Stimulated activated CD8-positive, alpha-beta memory T cell treated with anti-CD3 and anti-CD28 coated beads, Interleukin-12 subunit alpha, Interleukin-12 subunit beta, amount 100 ng/mL, for 24 hours (primary cell): ENCODE data around the gene CEP72.

ENCODE experiments used
- DNase-seq: peaks from one replicate; pipeline ENCODE4 v3.0.0-alpha.2; 2020; ENCODE audit errors: extremely low read depth

Gene CEP72

DNA sequence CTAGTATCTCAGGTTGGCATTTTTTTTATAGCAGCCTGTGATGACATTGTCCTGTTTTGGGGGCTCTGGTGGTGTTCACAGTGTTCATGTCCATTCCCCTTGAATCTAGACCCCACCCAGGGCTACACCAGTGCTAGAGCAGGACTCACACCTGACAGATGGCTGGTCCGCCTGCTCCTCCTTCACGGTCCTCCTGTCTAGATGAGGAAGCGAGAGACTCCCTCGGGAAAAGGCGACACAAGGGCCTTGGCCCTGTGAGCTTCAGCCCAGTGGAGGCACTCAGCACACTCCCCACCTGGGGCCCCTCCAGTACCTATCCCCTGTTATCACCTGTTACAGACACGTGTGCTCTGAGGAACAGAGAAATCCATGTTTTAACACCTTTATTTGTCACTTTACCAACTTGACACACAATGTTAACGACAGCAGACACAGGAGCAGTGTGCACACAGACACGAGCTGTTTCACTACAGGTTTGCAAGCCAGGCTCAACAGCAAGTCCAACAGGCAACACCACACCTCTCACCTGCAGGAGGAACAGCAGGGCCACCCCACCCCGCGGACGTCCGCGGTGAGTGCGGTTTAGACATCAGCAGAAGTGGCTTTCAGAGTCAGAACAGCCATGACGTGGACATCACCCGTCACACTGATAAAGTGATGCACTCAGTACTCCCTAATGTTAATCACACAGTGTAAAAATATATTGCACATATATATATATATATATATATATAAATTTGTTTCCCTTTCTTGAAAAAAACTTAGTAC, 47.5 kb downstream of the CEP72 start:
- DNase-seq = no peak

- no peak for DNase-seq
These were observed 48.4 kb downstream of the CEP72 start for GRCh38 chr5:660491-661030.

DNA sequence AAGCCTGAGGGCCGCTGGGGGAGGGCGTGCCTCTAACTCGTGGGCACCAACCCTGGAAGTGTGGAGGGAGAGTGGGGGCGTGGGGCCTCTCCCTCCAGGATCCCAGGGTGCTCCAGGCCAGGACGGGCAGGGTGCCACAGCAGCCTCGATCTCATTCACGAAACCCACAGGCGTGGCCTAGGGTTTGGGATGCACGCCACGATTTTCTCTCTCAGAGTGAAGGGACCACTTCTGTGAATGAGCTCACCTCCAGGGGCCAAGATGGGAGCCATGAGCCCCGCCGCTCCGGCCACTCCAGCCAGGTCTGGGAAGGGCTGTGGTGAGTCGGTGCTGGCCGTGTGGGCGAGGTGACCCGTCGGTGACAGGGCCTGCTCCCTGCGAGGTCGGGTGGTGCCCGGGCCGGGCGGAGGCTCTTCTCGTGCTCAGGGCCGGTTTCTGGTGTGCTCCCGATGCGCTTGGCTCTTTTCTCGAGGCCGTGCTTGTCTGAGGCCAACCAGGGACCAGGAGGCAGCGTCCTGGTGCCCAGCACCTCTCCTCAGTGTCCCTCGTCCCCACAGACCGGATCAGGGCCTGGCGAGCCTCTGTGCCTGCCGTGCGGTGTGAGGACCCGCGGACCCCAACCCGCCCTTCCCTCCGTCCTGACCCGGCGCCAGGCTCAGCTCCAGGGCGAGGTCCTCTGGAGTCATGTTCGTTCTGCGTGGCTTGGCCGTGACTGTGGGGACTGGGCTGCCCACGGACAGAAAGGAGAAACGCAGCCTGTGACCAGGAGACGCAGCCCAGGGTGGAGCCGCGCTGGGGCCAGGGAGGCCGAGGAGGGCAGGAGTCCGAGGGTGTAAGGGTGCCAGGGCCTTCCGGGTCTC, 50.0 kb downstream of the CEP72 start:
- DNase-seq = no peak

DNA sequence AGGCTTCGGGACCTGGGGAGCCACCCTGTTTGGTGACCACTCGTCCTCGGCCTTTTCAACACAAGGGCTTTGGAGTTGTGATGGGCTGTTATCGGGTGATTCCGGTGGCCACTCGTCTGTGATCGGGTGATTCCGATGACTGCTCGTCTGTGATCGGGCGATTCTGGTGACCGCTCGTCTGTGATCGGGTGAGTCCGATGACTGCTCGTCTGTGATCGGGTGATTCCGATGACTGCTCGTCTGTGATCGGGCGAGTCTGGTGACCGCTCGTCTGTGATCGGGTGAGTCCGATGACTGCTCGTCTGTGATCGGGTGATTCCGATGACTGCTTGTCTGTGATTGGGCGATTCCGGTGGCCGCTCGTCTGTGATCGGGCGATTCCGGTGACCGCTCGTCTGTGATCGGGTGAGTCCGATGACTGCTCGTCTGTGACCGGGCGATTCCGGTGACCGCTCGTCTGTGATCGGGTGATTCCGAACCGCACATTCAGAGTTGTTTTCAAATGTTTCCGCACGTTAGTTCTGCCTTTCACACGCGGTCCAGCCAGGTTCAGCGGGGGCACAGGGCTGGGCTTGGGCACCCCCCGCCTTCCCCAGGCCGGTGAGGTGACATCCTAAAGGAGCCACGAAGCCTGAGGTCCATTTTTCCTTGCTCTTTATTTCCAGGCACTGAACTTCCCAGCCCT, 50.8 kb downstream of the CEP72 start:
- DNase-seq = no peak

DNA sequence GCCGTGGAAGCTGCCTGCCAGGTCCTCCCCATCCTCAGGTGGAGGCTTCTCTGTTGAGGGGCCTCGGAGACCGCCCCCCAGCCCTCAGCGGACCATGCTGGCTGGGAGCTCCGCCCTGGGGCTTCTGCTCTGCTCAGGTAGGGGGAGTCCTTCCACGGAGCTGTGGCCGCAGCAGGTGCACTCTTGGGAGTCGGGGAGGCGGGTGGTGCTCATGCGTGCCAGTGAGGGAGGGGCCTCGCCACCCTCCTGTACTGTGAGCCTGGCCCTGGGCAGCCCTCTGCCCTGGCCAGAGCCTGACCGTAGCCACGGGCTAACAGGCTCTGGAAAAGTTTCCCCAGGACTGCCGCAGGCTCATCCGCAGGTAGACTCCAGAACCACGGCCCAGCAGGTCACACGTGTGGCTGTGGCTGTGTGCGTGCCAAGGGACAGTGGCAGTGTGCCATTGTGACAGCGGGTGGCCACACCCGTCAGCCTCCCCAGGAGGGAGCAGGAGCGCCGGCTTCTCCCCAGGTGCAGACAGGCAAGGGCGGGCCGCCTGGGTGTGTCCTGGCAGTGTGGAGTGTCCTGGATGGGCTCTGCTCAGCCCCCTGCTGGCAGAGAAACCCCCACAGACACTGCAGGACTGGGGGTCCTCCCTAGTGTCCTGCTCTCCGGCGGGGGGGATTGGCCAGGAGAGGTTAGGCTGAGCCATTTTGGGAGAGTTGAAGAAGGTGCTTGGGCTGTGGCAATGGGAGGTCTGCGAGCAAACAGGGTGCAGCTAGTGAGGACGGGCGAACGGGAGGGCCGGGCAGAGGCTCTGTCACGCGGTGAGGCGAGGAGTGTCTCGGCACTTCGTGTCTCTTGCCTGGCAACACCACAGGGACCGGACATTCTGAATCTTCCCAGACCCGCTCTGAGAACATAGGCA, 51.5 kb downstream of the CEP72 start:
- DNase-seq = no peak

- no peak for DNase-seq
These were observed 52.3 kb downstream of the CEP72 start for GRCh38 chr5:664343-664993.

DNA sequence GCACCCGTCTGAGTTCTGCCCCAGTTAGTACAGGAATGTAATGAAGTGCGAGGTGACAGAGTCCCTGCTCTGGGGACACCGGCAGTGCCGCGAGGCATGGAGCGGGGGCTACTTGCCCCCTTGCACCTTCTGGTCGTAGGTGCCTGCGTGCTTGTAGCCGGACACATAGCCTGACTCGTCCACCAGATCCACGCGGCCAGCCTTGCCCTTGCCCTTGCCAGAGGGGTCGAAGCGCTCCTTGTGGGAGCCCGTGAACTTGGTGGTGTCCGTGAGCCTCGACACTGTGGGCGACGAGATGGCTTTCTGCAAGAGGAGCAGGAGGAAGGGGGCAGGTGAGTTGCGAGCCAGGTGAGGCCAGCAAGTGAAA, 52.8 kb downstream of the CEP72 start:
- no peak for DNase-seq

- DNase-seq = no peak
These were observed 53.4 kb downstream of the CEP72 start for GRCh38 chr5:665541-665955.

- no peak for DNase-seq
These were observed 54.0 kb downstream of the CEP72 start for GRCh38 chr5:665956-666711.

DNA sequence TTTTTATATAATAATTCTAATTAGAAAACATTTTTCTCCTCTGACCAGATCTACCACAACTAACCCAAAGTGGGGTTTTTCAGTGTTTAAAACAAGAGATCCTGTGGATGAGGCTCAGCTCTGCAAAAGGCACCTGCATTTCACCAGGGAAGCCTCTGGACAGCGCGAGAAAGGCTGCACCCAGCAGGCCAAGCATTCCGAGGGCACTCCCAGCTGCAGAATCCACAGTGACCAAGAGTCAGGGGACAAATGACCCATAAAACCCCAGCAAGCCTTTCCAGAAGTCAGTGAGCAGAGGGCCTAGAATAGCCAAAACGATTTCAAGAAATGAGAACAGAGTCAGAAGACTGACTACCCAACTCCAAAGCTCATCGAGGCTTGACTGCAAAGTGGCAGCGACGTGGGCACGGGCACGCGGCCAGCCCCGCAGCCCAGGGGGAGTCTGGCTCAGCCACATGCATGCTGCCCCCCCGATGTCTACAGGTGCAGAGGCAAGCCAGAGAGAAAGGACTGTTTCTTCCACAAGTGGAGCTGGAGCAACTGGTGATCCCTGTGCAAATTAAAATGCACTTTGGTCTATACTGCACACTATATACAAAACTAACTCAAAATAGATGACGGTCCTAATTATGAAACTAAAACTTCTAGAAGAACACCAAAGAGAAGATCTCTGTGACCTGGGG, 54.8 kb downstream of the CEP72 start:
- no peak for DNase-seq

DNA sequence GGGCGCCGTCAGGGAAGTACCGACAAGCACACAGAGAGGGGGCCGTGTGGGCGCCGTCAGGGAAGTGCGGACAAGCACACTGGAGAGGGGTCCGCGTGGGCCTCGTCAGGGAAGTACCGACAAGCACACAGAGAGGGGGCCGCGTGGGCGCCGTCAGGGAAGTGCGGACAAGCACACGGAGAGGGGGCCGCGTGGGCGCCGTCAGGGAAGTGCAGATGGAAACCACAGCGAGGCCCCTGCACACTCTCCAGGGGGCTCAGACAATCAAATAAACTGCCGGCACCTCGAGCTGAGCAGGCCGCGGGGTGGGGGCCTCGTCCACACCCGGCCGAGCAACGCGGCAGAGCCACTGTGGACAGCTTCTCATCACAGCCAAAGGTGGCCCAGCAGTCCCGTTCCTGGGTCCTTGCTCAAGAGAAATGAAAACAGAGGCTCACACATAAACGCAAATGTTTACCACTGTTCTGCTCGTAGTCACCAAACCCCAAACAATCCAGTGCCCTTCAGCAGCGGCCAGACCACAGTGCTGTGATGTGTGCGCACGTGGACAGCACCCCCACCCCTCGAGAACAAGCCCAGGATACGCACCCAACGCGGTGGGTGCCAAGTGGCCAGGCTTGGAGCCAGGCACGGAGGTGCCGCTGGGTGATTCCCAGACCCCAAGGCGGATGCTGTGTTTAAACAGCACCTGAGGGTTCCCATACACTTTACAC, 56.3 kb downstream of the CEP72 start:
- DNase-seq = no peak

GRCh38 chr5:669111-669841, 57.1 kb downstream of the CEP72 start:
- DNase-seq = no peak

DNA sequence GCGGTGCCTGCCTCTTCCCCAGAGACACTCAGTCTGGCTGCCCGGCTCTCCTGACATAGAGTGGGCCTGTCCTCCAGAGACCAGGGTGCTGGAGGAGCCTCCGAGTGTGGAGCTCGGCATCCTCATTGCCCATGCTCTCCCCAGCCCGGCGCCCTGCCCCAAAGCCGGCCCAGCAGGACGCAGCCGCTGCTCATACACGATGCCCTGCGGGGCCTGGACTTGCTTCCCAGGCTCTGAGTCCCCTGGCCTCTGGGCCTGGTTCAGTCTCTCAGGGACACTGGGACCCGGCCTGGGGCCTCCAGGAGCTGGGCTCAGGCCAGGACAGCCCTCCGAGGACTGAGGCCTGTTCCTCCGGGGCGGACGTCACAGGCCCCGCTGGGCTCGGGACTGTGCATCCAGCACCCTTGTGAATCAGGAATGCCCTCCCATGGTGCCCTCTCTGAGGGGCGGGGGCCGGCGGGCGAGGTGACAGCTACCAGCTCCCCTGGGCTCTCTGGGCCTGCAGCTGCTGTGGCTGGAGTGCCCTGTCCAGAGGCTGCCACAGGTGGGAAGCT, 57.8 kb downstream of the CEP72 start:
- DNase-seq = no peak

DNA sequence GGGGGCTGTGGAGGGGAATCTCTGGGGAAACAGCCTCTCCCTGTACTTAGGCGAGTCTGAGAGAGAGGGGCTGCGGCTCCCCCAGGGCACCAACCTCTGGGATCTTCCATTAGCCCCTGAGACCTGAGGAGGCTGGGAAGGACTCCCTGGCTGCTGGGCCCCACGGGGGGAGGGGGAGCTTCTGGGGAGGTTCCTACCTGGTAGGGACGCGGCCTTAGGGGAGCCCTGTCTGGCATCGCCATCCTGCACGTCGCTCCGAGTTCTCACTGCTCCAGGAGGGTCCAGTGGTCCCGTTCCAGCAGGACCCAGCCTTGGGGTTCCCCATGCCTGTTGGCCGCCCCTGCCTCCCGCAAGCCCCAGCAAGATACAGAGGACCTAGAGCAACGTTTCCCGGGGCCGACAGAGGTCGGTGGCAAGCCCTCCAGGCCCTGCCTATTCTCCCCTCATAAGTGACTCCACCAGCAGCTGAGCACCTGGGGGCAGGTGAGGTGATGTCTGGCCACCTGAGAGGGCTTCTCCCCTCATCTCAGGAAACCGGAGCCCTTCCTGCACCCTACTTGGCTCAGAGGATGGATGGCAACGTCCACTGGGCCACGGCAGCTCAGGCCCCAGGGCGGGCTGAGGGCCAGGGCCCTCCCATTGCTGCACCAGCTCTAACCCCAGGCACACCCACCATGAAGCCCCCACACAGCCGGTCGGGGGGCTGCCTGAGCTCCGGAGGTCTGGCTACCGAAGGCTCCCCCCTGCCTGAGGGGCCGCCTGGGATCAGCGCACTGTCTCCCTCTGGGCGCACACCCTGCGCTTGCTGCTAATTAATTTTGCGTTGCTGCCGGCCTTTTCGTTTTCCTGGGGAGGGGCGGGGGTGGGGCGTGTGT, 58.5 kb downstream of the CEP72 start:
- DNase-seq = no peak

- peak; percentile 31 for DNase-seq
These were observed 59.6 kb downstream of the CEP72 start for GRCh38 chr5:671459-672328.
